Activated CD4-positive, alpha-beta T cell treated with anti-CD3 and anti-CD28 coated beads for 24 hours (primary cell): ENCODE results near the gene MRPS5.

Source experiments
- DNase-seq, 2 donors: peaks; one replicate each; pipeline ENCODE4 v3.0.0-alpha.2; 2020; ENCODE audit warnings: low read depth in 2 of 2

The MRPS5 gene

GRCh38 chr2:95091885-95092555, 29.6 kb downstream of the MRPS5 start:
- no peak for DNase-seq

GRCh38 chr2:95087379-95087778, 34.2 kb downstream of the MRPS5 start:
- no peak for DNase-seq

GRCh38 chr2:95086017-95086416, 35.6 kb downstream of the MRPS5 start:
- no peak for DNase-seq

GRCh38 chr2:95082477-95082876, 39.1 kb downstream of the MRPS5 start:
- no peak for DNase-seq

- no peak for DNase-seq
Measured at GRCh38 chr2:95079199-95079683, 42.4 kb downstream of the MRPS5 start.

GRCh38 chr2:95077861-95078603, 43.6 kb downstream of the MRPS5 start:
- DNase-seq = no peak

GRCh38 chr2:95077530-95077825, 44.1 kb downstream of the MRPS5 start:
- DNase-seq = no peak

GRCh38 chr2:95076705-95077529, 44.7 kb downstream of the MRPS5 start:
- peak; percentile 82 to 88 for DNase-seq

- no peak for DNase-seq
Measured at GRCh38 chr2:95075440-95076132, 46.0 kb downstream of the MRPS5 start.

GRCh38 chr2:95074663-95075439, 46.8 kb downstream of the MRPS5 start:
- peak; percentile 30 to 43 for DNase-seq

GRCh38 chr2:95073856-95074662, 47.5 kb downstream of the MRPS5 start:
- no peak for DNase-seq

GRCh38 chr2:95072424-95072823, 49.2 kb downstream of the MRPS5 start:
- DNase-seq = no peak

GRCh38 chr2:95071856-95072255, 49.8 kb downstream of the MRPS5 start:
- no peak for DNase-seq

GRCh38 chr2:95069465-95069864, 52.1 kb downstream of the MRPS5 start:
- DNase-seq = no peak

- no peak for DNase-seq
Measured at GRCh38 chr2:95068256-95068655, 53.4 kb downstream of the MRPS5 start.

- no peak for DNase-seq
Measured at GRCh38 chr2:95063086-95063958, 58.3 kb downstream of the MRPS5 start.

- no peak for DNase-seq
Measured at GRCh38 chr2:95062242-95063085, 59.1 kb downstream of the MRPS5 start.

- no peak for DNase-seq
Measured at GRCh38 chr2:95061601-95062183, 59.9 kb downstream of the MRPS5 start.
